GM21786 (cell line): ENCODE data around the gene SPSB2.

Experiments
- ATAC-seq: cut with Tn5 transposase; IDR thresholded peaks from one replicate; pipeline ENCODE4 v1.9.1; 2021; ENCODE audit not compliant: unreplicated experiment

SPSB2 gene

DNA sequence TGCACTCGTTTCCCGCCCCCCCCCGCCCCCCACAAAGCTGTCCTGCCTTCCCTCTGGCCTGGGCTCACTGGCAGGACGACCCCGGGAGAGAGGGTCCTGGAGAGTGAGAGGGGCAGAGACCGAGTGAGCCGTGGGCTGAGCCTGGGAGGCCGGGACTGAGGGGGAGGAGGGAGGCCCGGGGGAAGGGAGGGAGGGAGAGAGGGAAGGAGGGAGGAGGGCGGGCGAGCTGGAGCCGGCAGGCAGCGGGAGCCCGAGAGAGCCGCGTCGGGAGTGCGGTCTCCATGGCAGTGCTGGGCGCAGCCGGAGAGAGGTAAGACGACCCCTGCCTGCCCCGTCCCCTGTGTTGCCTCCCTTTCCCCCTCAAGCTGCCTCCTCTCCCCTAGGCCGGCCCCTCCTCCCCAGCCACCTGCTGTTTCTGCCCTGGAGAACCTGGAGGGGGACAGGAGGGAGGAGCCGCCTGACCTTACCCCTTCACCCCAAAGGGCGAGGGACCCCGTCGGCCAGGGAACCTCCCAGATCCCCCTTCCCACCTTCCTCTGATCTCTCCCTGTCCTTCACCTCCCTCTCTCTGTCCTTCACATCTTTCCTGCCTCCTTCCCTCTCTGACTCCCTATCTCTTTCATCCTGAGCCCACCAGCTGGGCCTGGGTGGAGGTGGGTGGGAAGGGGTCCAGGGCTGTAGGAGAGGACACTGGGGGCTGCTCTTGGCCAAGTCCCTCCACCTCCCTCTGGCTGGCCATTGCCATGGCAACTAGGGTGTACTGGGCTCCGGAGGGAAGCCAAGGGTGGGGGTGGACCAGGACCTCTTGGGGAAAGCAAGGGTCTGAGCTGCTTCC, 51.3 kb downstream of the SPSB2 start, which contains the start of gene GPR162:
TSS of gene GPR162 (plus strand) at position 231 of the 835 bp plus-strand sequence. CDS start 2,078 bp downstream, outside the sequence.
- no peak for ATAC-seq
